B cell (primary cell): ENCODE data around the gene CHCHD2. TPM values are rescaled to one million over a fixed set of nuclear protein-coding genes. Genes with fewer than 3 reads are reported as not detected.
"Not testable (repeated sequence)": the region's sequence is repeated elsewhere in the genome, so short reads cannot be mapped to it uniquely, and the experiment has no call there.

ENCODE experiments used
- ATAC-seq: fragments of 200-7000 bp; cut with Tn5 transposase; one replicate; pipeline ENCODE4 v1.10.0; 2021; ENCODE audit warnings: low read depth, mild to moderate bottlenecking, moderate number of reproducible peaks, moderate library complexity
- CTCF ChIA-PET: fragments of 350-600 bp; sonication (Branson Sonifier 250); formaldehyde crosslinking; loops from one replicate; lab custom pipeline; 2021; ENCODE audit warnings: antibody characterized with exemption, inconsistent platforms; lab: Charles Lee
- POLR2A ChIA-PET: fragments of 350-600 bp; sonication (Branson Sonifier 250); formaldehyde crosslinking; loops from one replicate; lab custom pipeline; 2021; ENCODE audit warnings: antibody characterized with exemption; lab: Charles Lee
- DNase-seq: peaks from one replicate; pipeline ENCODE4 v3.0.0; 2013
- H2AFZ ChIP-seq: 2 replicates; pipeline ENCODE4 v1.6.1; 2012; ENCODE audit warnings: mild to moderate bottlenecking, low read depth, low read length; ENCODE audit not compliant: insufficient read depth, poor library complexity, severe bottlenecking
- H3K27ac ChIP-seq, 2 donors: 1 replicate in 1 of 2; 2 replicates in 1 of 2; pipeline ENCODE4 v1.5.1; 2012 to 2013; ENCODE audit warnings: low read length in 2 of 2, mild to moderate bottlenecking in 2 of 2, moderate library complexity in 1 of 2
- H3K27me3 ChIP-seq, 4 experiments: fragments of 200-600 bp in 1 of 4; sonication (generic) in 1 of 4; replicated peaks in 1 of 4; 1 replicate in 2 of 4; 2 replicates in 2 of 4; pipeline versions ENCODE4 v1.6.1 to v1.7.0; 2013 to 2016; ENCODE audit warnings: low read length in 3 of 4, mild to moderate bottlenecking in 2 of 4, mixed read lengths in 1 of 4, moderate library complexity in 1 of 4; ENCODE audit not compliant: insufficient read depth in 4 of 4, control insufficient read depth in 3 of 4; ENCODE audit errors: control extremely low read depth in 1 of 4
- H3K36me3 ChIP-seq, 2 experiments: replicated peaks in 1 of 2; 1 replicate in 1 of 2; 2 replicates in 1 of 2; pipeline versions ENCODE4 v1.6.1 to v1.7.1; 2013; ENCODE audit warnings: low read length in 1 of 2; ENCODE audit not compliant: insufficient read depth in 2 of 2, control insufficient read depth in 1 of 2; ENCODE audit errors: control extremely low read depth in 1 of 2, extremely low read depth in 1 of 2
- H3K4me1 ChIP-seq, 2 donors: fragments of 200-600 bp in 1 of 2; sonication (generic) in 1 of 2; 1 replicate in 1 of 2; 2 replicates in 1 of 2; pipeline versions ENCODE4 v1.5.1 to v1.6.1; 2013 to 2017; ENCODE audit warnings: low read length in 2 of 2; ENCODE audit not compliant: control insufficient read depth in 2 of 2, insufficient read depth in 2 of 2
- H3K4me2 ChIP-seq: replicated peaks from 2 replicates; pipeline ENCODE3; 2012; ENCODE audit warnings: mild to moderate bottlenecking, low read depth, low read length; ENCODE audit not compliant: poor library complexity, severe bottlenecking
- H3K4me3 ChIP-seq, 5 experiments: fragments of 200-600 bp in 1 of 5; sonication (generic) in 1 of 5; 1 replicate in 3 of 5; 2 replicates in 2 of 5; pipeline versions ENCODE4 v1.5.1 to v1.7.0; 2011 to 2016; ENCODE audit warnings: low read length in 4 of 5, mild to moderate bottlenecking in 4 of 5, low read depth in 2 of 5, control low read depth in 1 of 5, moderate library complexity in 1 of 5; ENCODE audit not compliant: insufficient read depth in 1 of 5; ENCODE audit errors: control extremely low read depth in 1 of 5, extremely low read depth in 1 of 5
- H3K79me2 ChIP-seq: fragments of 200-600 bp; sonication (generic); one replicate; pipeline ENCODE4 v1.6.0; 2016; ENCODE audit warnings: low read length; ENCODE audit not compliant: control insufficient read depth, insufficient read depth
- H3K9ac ChIP-seq: fragments of 200-600 bp; sonication (generic); 2 replicates; pipeline ENCODE4 v1.6.1; 2017; ENCODE audit warnings: mild to moderate bottlenecking, low read length, moderate library complexity
- H3K9me3 ChIP-seq, 3 donors: one replicate each; pipeline versions ENCODE4 v1.6.1 to v1.7.1; 2013; ENCODE audit warnings: low read length in 2 of 3; ENCODE audit not compliant: control insufficient read depth in 2 of 3, insufficient read depth in 1 of 3; ENCODE audit errors: control extremely low read depth in 1 of 3
- H4K20me1 ChIP-seq: 2 replicates; pipeline ENCODE4 v1.6.0; 2012; ENCODE audit warnings: mild to moderate bottlenecking, low read length; ENCODE audit not compliant: insufficient read depth, control insufficient read depth, poor library complexity, severe bottlenecking
- H3K27ac Mint-ChIP-seq: one replicate; pipeline ENCODE4 v1.8.0; 2021; ENCODE audit warnings: mixed read lengths
- H3K27me3 Mint-ChIP-seq: one replicate; pipeline ENCODE4 v1.8.0; 2021; ENCODE audit warnings: mixed read lengths
- H3K4me1 Mint-ChIP-seq: one replicate; pipeline ENCODE4 v1.8.0; 2021; ENCODE audit warnings: mixed read lengths
- H3K4me3 Mint-ChIP-seq: one replicate; pipeline ENCODE4 v1.8.0; 2021; ENCODE audit warnings: mixed read lengths
- H3K9me3 Mint-ChIP-seq: one replicate; pipeline ENCODE4 v1.8.0; 2022; ENCODE audit warnings: mixed read lengths; ENCODE audit not compliant: insufficient read depth
- EZH2 ChIP-seq: IDR thresholded peaks from 2 replicates; pipeline ENCODE4 v1.6.1; 2012; ENCODE audit warnings: borderline replicate concordance, low read depth, mild to moderate bottlenecking, moderate library complexity, low read length; ENCODE audit not compliant: insufficient read depth, poor library complexity, severe bottlenecking
- WGBS: methylation state at CpG from one replicate; pipeline ENCODE4 v1.1.5; 2013; ENCODE audit warnings: missing lambda C conversion rate; ENCODE audit not compliant: insufficient coverage; 5-methylcytosine and 5-hydroxymethylcytosine counted together
- intact Hi-C: fragments of 100-400 bp; cut with micrococcal nuclease; formaldehyde crosslinking; loops from one replicate; pipeline ENCODE4 v1.10.0; 2022
- polyA plus RNA-seq: library from polyadenylated mRNA; depleted of rRNA; stranded (reverse); fragments of >200 nt; gene quantifications from 2 replicates; pipeline ENCODE4 v1.2.3, GENCODE V29; 2012
- total RNA-seq, 2 donors: library from RNA; stranded (reverse); fragments of 120-200 nt in 1 of 2; gene quantifications; 1 replicate in 1 of 2; 2 replicates in 1 of 2; pipeline versions ENCODE4 v1.2.3 to v1.2.4, GENCODE V29; 2013 to 2022
- TF ChIP-seq, protein P1 (sequence below): fragments of 200-600 bp; IDR thresholded peaks from one replicate; pipeline ENCODE4 v1.8.0; 2022; ENCODE audit warnings: antibody characterized with exemption, mild to moderate bottlenecking

Gene CHCHD2
- total and polyA plus RNA-seq, 2 donors (not counting 1 experiment from before 2014, with no cell fraction given), result 166 to 286 TPM

DNA sequence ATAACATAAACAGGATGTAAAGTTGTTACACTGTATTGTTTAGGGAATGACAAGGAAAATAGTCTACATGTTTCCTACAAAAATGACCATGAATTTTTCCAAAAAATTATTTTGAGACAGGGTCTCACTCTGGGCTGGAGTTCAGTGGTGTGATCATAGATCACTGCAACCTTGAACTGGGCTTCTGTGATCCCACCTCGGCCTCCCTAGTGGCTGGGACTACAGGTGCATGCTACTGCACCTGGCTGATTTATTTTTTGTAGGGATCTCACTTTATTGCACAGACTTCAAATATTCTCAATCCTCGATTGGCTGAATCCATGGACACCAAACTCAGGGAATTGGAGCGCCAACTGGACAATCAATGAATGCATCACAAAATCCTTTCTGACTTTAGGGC, 6.6 kb downstream of the CHCHD2 start:
- TF ChIP-seq, protein P1, sequence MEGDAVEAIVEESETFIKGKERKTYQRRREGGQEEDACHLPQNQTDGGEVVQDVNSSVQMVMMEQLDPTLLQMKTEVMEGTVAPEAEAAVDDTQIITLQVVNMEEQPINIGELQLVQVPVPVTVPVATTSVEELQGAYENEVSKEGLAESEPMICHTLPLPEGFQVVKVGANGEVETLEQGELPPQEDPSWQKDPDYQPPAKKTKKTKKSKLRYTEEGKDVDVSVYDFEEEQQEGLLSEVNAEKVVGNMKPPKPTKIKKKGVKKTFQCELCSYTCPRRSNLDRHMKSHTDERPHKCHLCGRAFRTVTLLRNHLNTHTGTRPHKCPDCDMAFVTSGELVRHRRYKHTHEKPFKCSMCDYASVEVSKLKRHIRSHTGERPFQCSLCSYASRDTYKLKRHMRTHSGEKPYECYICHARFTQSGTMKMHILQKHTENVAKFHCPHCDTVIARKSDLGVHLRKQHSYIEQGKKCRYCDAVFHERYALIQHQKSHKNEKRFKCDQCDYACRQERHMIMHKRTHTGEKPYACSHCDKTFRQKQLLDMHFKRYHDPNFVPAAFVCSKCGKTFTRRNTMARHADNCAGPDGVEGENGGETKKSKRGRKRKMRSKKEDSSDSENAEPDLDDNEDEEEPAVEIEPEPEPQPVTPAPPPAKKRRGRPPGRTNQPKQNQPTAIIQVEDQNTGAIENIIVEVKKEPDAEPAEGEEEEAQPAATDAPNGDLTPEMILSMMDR, result no peak
- no peak for TF ChIP-seq EZH2
- no peak overlapping the region for H3K4me3 Mint-ChIP-seq
- H3K9me3 ChIP-seq, result no peaks in the 10 kb centered on the region
- no peak overlapping the region for H2AFZ ChIP-seq
- H4K20me1 ChIP-seq, result no peaks in the 10 kb centered on the region
- no peak overlapping the region for H3K27ac ChIP-seq
- H3K4me2 ChIP-seq, result no peak overlapping the region
- no peak overlapping the region for H3K9ac ChIP-seq
- intact Hi-C loops, result no loop called here
- WGBS, result 97% methylated on average over 2 of the region's 3 CpGs
- H3K36me3 ChIP-seq, result peaks cover 18 to 50% of the 10 kb centered on the region in 2 experiments
- H3K4me1 Mint-ChIP-seq, result peaks cover 7% of the 10 kb centered on the region
- no peaks in the 10 kb centered on the region for H3K27me3 Mint-ChIP-seq
- DNase-seq (no peak), ATAC-seq (no peak)
- H3K27ac Mint-ChIP-seq, result no peak overlapping the region
- H3K4me3 ChIP-seq, result no peak overlapping the region
- no peaks in the 10 kb centered on the region for H3K9me3 Mint-ChIP-seq
- peaks cover under 1% of the 10 kb centered on the region for H3K79me2 ChIP-seq
- no peaks in the 10 kb centered on the region for H3K4me1 ChIP-seq
- H3K27me3 ChIP-seq, result no peaks in the 10 kb centered on the region
- POLR2A ChIA-PET, result interaction anchor here (0.7 kb wide), 1 partner anchor 135 kb away, joined by 6 read pairs; no protein-coding TSS in a partner anchor
- CTCF ChIA-PET, result no interaction called here

DNA sequence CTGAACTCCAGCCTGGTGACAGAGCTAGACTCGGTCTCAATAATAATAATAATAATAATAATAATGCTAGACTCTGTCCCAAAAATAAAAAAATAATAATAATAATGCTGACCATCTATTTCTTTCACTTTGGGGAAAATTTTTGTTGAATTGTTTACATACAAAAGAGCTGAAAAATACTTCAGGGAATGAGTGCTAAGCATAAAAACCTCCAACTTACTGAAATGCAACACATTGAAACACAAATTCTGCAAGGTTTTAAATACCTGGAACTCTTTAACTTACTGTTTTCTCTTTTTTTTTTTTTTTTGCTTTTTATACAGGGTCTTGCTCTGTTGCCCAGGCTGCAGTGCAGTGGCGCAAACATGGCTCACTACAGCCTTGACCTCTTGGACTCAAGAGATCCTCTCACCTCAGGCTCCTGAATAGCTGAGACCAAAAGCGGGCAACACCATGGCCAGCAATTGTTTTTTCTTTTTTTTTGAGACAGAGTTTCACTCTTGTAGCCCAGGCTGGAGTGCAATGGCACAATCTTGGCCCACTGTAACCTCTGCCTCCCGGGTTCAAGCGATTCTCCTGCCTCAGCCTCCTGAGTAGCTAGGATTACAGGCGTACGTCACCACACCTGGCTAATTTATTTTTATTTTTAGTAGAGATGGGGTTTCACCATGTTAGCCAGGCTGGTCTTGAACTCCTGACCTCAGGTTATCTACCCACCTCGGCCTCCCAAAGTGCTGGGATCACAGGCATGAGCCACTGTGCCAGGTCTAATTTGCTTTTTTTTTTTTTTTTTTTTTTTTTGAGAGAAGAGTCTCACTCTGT, 7.9 kb downstream of the CHCHD2 start:
- ATAC-seq, H3K4me3 Mint-ChIP-seq, H3K27me3 ChIP-seq, H3K27ac Mint-ChIP-seq, H3K9me3 ChIP-seq, DNase-seq, H3K27ac ChIP-seq, H3K9ac ChIP-seq, H3K4me3 ChIP-seq, H3K9me3 Mint-ChIP-seq, intact Hi-C loops, H3K4me1 ChIP-seq, H3K4me1 Mint-ChIP-seq, H3K27me3 Mint-ChIP-seq, H2AFZ ChIP-seq, H3K79me2 ChIP-seq, H4K20me1 ChIP-seq, H3K4me2 ChIP-seq: not testable (repeated sequence)
- CTCF ChIA-PET, result interaction anchor here (0.9 kb wide), 1 partner anchor 9 kb away, joined by 3 read pairs; no protein-coding TSS in a partner anchor
- WGBS, result 100% methylated on average over 2 of the region's 8 CpGs
- H3K36me3 ChIP-seq, result peaks cover 15 to 43% of the 10 kb centered on the region in 2 experiments
- POLR2A ChIA-PET, result interaction anchor here (0.7 kb wide), 1 partner anchor 956 kb away, joined by 3 read pairs; no protein-coding TSS in a partner anchor
